A673 (cell line): Measurements from ENCODE around the gene ZNRD2.

Experiments used
- CTCF ChIP-seq: fragments of 300-800, 200-600 bp; sonication (generic); conservative IDR thresholded peaks from 2 replicates; pipeline ENCODE4 v1.5.1; 2017; ENCODE audit warnings: low read depth, mild to moderate bottlenecking, antibody characterized with exemption, low read length, moderate library complexity, mixed read lengths
- EZH2 ChIP-seq: fragments of 200-600 bp; sonication (generic); IDR thresholded peaks from 2 replicates; pipeline ENCODE4 v1.6.1; 2017; ENCODE audit warnings: borderline replicate concordance, low read depth, mild to moderate bottlenecking, mixed read lengths, antibody characterized with exemption, low read length; ENCODE audit not compliant: poor library complexity, severe bottlenecking

GRCh38 chr11:65525546-65526480 is 44.5 kb upstream of the ZNRD2 start:
- no peak for TF ChIP-seq CTCF
- no peak for TF ChIP-seq EZH2
